ENCODE results near the gene ZNF821.
A peak's percentile ranks its signal among the peaks of the same experiment; 100 is the strongest.
"Not testable (repeated sequence)": the region's sequence is repeated elsewhere in the genome, so short reads cannot be mapped to it uniquely, and the experiment has no call there.

Gene ZNF821, protein sequence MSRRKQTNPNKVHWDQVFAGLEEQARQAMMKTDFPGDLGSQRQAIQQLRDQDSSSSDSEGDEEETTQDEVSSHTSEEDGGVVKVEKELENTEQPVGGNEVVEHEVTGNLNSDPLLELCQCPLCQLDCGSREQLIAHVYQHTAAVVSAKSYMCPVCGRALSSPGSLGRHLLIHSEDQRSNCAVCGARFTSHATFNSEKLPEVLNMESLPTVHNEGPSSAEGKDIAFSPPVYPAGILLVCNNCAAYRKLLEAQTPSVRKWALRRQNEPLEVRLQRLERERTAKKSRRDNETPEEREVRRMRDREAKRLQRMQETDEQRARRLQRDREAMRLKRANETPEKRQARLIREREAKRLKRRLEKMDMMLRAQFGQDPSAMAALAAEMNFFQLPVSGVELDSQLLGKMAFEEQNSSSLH
- total RNA-seq = 2.4 to 12.9 (median 3.8) reads per million in 3 experiments

DNA sequence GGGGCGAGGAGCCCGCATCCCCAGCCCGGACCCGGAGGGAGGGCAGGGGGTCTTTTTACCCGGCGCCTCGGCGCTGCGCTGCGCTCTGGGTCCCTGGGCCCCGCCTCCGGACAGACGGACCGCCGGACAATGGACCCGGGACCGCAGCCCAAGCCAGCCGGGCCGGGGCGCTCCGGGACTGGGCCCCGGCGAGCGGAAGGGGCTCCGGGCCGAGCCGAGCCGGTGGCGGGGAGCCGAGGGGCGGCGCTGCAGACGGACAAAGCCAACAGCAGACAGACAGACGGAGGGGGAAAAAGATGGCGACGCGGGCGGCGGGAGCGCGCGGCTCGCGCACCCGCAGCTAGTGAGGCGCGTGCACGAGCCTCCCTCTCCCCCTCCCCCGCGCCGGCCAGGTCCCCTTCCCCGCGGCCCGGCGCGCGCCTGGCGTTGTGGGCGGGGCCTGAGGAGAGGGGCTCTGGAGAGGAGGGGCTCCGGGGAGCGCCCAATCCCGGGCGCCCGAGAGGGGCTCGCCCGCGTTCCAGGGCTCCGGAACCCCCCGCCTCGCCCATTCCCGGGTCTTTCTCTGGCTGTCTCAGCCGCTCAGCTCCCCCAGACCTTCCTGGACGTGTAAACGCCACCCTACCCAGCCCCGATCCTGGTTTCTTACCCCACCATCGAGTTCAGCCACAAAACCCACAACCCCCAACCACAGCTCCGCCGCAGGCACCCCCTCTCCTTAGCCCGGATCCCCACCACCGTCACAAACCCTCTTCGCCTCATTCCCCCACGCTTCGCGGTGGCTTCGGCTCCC, at the start of gene ZNF821:
Gene ZNF821, minus strand, starts transcription at position 334 of the 790 bp plus-strand sequence. CDS start 4,236 bp downstream, outside the sequence.
- DNase-seq = peak; percentile 77

DNA sequence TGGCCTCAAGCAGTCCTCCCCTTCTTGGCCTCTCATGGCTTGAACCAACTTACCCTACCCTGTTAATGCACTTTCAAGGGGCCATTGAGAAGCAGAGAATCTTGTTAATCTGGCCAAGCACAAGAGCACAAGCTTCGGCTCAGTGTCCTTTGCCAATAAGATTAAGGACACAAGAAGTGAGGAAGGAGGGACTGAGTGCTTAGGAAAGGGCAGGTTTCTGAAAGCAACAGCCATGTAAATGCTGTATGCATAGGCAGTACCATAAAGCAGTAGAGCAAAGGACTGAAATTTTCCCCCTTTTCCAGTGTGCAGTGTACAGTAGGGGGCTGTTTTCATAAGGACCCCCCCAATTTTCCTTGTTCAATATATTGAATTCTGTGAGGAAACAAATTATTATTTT, 49.0 kb upstream of the ZNF821 start:
- DNase-seq = no peak

DNA sequence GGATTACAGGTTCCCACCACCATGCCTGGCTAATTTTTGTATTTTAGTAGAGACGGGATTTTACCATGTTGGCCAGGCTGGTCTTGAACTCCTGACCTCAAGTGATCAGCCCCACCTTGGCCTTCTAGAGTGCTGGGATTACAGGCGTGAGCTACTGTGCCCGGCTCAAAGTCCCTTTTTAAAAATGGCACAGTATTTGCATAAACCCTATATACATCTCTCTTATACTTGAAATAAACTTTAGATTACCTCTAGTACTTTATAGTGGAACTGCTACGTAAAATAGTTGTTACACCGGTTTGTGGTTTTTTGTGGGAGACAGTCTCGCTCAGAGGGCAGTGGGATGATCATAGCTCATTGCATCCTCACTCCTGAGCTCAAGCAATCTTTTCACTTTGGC, 47.6 kb upstream of the ZNF821 start:
- DNase-seq = no peak

DNA sequence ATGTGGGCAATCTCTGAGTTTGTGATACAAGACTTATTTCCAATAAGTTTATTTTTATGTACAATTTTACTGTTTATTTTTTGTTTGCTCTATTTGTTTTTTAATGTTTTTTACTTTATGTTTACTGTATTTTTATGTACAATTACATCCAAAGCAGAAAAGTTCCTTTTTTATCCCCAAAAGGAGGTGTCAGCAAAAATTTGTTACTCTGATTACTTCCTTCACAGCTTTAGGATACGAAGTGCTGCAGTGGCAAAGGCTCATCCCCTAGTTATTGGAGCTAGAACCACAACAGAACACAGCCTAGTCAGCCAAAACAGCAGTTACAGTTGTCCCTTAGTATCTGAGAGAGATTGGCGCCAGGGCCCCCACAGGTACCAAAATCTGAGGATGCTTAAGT, 47.0 kb upstream of the ZNF821 start:
- no peak for DNase-seq

DNA sequence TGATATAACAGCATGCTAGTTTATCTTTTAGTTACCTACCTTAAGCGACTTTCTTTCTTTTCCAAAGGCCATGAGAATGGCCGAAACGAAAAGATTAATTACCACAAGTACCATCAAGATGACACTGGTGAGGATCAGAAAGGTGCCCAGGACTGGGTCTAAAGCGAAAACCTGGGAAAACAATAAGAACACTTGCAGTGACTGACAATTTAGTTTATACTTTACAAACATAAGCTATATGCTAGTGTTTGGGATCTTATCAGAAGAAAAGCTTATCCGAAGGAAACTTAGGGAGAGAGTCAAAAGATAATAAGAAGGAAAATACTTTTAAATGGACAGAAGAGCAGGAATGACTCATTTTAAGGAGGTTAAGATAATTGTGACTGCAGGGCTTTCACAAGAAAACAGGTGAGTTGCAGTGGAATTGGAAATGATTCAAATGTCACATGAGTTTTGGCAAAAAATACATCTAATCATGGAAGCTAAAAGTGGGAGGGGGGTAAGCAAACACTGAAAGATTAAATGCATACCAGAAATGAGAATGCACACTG, 46.1 kb upstream of the ZNF821 start:
- no peak for DNase-seq

DNA sequence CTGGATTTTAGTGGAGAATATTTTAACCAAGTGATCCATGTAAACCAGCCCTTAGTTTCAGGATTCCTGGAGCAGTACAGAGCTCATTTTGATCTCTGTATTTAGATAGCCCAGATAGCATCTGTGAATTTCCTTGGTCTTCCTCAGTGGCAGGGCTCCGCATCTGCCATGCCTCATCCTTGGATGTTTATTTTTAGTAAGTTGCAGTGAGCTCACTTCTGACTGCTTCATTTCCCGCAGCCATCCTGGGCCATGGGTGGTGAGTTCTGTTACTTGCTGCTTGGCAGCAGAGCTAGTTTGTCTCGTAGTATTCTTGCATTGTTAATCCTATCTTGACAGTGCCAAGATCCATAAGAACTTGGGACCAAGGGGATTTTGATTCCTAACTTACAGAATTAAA, 45.1 kb upstream of the ZNF821 start:
- DNase-seq = no peak

DNA sequence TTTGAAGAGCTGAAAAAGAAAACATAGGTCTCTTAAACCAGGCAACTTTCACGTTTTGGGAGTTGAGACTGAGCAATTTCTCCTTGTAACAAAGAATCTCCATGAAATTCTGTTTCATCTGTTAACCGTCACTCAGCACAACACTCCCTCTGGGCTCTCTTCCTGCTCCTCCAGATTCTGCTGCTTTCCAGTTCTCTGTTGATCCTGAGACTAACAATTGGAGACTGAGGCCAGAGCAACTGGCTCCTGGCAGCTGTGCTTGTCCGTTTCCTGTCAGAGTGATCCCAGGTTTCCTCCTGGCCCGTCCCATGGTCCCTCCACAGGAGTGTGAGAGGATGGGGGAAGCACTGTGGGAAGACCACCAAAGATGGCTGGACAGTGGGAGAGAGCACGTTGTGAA, 43.8 kb upstream of the ZNF821 start:
- no peak for DNase-seq

DNA sequence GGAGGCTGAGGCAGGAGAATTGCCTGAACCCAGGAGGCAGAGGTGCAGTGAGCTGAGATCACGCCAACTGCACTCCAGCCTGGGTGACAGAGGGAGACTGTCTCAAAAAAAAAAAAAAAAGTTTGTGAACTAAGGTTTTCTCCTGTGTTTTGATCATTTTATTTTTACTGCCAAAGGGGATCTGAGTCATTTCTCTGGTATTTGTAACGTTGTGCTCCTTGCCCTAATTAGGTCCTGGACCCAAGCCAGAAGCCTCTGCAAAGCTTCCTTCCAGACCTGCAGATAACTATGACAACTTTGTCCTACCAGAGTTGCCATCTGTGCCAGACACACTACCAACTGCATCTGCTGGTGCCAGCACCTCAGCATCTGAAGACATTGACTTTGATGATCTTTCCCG, 43.4 kb upstream of the ZNF821 start:
- DNase-seq = no peak

DNA sequence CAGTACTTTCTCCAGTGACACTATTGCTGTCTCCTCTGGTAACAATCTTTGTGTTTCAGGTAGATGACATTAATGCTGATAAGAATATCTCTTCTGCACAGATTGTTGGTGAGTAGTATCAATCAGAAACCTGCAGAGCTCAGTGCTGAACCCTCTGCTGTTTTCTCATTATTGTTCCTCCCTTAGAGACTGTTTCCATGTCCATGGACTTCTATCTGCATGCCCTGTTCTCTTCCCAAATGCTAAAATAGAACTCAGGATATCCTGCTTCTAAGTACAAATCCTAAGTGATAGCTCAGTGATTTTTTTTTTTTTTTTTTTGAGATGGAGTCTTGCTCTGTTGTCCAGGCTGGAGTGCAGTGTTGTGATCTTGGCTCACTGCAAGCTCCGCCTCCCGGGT, 40.7 kb upstream of the ZNF821 start:
- DNase-seq = no peak

DNA sequence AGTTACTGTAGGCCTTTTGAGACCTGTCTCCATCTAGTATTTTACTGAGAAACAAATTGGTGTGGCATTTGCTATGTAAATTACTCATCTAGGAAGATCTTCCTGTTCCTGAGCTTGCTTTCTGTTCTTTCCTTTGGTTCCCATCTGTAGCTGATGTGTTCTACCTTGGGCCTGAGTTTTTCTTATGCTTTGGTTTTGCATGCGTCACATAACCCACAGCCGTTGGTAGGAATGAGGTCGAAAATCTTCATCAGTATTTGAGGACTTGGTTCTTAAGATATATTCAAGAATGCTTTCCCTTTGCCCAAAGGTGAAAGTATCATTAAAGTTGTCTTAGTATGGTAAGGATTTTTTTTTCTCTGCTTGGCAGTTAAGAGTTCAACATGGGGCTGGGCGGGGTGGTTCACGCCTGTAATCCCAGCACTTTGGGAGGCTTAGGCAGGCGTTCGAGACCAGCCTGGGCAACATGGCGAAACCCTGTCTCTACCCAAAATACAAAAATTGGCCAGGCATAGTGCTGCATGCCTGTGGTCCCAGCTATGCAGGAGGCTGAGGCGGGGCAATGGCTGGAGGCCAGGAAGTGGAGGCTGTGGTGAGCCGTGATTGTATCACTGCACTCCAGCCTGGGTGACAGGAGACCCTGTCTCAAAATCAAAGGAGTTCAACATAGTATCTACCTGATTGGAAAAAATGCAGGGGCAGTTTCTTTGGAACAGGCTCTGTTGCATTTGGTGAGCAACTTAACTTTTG, 40.1 kb upstream of the ZNF821 start:
- no peak for DNase-seq

DNA sequence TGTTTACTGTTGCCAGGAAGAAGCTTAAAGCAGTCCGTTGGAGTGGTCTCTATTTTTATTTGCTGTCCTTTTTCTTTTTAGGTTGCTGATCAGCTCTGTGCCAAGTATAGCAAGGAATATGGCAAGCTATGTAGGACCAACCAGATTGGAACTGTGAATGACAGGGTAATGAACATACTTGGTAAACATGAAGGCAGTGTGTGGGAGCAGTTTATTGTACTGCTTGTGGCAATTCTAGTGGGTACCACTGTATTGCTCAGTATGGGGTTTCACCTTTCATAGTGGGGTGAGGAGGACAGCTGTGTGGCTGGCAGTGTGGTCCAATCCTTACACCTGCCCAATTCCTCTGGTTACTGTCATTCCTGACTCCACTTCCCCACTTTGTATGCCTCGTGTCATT, 36.7 kb upstream of the ZNF821 start:
- DNase-seq = no peak

DNA sequence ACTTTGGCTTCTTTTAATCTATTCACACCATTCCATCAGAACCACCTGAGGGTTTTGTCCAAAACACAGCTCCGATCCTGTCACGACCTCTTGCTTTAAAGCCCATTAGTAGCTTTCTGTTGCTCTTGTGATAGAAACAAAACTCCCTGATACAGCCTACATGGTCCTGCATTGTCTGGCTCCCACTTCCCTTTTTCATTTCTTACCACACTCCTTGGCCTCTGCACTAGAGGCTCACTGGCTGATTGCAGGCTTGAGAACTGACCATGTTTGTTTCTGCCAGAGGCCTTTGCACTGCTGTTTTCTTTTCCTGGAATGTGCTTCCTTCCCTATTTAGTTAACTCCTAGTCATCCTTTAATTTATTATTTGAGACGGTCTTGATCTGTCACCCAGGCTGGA, 35.1 kb upstream of the ZNF821 start:
- DNase-seq = no peak

DNA sequence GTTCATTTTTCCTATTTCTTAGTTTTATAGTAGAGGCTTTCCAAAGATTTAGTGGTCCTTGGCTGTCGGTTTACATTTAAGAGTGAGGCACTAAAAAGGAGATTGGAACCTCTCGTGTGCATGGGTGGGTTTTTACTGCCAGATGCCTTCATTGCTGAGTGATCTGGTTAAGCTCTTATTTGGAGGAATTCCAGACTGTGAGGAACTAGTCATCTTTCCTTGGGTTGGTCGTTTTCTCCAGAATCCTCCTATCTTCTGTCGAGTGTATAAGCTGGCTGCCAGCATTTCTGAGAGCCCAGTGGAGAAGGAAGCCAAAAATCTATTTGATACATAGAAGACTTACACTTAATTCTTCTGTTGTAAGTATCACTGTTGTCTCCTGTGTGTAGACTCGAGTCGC, 33.9 kb upstream of the ZNF821 start:
- DNase-seq = no peak

DNA sequence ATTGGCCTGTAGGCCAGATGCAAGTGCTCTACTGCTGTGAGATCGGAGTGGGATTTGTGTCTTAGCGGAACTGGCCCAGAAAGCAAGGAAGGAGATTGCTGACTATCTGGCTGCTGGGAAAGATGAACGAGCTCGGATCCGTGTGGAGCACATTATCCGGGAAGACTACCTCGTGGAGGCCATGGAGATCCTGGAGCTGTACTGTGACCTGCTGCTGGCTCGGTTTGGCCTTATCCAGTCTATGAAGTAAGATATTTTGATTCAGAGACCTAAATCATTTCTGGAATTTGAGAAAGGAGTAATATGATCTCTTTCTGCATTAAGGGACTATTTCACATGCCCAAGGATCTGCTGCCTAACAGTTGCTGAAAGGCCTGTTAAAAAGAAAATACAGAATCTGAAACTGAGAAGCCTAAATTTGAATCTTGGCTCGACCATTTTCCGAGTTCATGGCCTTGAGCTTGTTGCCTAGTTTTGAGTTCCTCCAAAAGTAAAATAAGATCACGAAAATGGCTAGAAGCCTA, 32.5 kb upstream of the ZNF821 start:
- DNase-seq = no peak

DNA sequence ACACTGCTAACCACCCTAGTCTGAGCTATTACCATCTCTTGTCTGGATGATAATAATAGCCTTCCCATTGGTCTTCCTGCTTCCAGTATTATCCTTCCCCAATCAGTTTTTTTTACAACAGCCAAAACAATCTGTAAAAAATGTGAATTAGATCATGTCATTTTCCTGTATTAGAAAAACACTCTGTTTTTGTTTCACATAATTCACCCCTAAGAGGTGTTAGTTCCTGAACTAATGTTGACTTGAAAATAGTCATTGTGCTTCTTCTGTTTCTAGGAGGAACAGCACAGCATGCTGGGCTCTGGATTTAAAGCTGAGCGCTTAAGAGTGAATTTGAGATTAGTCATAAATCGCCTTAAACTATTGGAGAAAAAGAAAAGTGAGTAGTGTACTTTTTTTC, 31.4 kb upstream of the ZNF821 start:
- DNase-seq = no peak

DNA sequence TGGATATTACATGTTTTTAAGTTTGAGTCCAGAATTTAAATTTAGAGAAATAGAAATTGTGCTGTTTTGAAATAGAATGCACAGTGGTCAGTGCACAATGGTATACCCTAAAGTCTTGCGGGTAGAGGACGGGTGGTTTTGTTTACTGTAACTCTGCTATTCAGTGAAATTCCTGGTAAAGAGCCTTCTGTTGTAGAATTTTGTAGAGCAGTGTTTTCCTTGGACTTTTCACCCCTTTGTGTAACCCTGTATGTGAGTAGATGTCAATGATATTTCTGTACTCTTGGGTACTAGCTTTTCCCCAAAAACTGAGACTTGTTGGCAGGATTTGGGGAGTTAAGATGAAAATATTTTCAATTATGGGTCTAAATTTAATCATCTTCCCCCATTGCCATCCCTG, 30.8 kb upstream of the ZNF821 start:
- DNase-seq = no peak

DNA sequence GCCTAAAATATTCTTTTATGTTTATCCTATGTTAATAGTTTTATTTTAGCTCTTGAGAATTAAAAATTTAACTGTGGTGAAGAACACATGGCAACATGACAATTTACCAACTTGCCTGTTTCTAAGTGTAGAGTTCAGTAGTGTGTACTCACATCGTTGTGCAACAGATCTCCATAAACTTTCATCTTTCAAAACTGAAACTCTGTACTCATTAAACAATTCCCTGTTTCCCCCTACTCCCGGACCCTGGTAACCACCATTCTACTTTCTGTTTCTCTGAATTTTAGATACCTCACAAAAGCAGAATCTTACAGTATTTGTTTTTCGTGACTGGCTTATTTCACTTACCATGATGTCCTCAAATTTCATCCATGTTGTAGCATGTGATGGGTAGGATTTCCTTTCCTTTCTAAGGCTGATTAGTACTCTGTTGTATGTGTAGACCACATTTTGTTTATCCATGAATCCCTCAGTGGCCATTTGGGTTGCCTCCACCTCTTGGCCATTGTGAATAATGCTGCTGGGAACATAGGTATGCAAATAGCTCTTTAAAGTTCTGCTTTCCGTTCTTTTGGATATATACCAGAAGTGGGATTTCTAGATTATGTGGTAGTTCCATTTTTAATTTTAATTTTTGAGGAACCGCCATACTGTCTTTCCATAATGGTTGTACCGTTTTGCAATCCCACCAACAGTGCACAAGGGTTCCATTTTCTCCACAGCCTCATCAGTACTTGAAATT, 28.7 kb upstream of the ZNF821 start:
- no peak for DNase-seq

DNA sequence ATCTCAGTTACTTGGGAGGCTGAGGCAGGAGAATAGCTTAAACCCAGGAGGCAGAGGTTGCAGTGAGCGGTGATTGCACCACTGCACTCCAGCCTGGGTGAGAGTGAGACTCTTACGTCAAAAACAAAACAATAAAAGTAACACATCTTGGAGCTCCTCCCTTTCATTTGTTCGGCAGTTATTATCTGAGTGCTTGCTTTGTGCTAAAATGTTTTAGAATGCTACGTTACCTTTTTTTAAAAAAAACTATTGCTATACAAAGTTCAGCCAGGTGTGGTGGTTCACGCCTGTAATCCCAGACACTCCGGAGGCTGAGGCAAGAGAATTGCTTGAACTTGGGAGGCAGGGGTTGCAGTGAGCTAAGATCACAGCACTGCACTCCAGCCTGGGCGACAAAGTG, 27.1 kb upstream of the ZNF821 start:
- no peak for DNase-seq

DNA sequence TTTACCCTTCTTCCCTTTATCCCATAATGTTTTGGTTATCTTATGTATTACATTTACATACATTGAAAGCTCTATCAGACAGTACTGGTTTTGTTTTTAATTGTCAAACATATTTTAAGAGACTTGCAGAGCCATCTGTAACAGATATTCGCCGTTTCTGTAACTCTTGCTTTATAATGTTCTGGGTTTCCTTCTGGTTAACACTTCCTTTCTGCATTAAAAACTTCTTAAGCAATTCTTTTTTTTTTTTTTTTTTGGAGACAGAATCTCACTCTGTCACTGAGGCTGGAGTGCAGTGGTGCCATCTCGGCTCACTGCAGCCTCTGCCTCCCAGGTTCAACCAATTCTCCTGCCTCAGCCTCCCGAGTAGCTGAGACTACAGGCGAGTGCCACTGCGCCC, 21.8 kb upstream of the ZNF821 start:
- not testable (repeated sequence) for DNase-seq

DNA sequence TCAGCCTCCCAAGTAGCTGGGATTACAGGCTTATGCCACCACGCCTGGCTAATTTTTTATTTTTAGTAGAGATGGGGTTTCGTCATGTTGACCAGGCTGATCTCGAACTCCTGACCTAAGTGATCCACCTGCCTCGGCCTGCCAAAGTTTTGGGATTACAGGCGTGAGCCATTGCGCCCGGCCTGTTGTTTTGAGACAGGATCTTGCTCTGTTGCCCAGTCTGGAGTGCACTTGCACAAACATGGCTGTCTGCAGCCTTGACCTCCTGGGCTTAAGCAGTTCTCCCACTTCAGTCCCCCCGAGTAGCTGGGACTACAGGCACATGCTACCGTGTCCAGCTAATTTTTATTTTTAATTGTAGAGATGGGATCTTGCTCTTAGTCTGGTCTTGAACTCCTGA, 20.3 kb upstream of the ZNF821 start:
- no peak for DNase-seq

DNA sequence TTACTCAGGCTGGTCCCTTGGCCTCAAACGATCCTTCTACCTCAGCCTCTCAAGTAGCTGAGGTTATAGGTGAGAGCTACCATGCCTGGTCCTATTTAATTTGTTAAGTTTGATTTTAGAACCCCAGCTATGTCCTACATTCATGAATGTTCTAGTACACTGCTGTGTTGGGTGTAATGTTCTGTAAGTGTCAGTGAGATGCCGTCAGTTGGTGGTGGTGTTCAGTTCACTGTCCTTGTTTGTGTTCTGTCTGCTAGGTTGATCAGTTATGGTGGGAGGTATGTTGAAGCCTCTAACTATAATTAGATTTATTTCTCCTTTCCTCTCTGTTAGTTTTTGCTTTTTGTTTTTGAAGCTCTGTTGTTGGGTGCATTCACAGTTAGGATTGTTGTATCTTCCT, 19.6 kb upstream of the ZNF821 start:
- DNase-seq = no peak

Measured in central memory CD4-positive, alpha-beta T cell (primary cell).